IMR-90 (cell line): ENCODE results near the gene CD79A. TPM values are rescaled to one million over a fixed set of nuclear protein-coding genes. Genes with fewer than 3 reads are reported as not detected.

Source experiments
- ATAC-seq: fragments of 200-7000 bp; cut with Tn5 transposase; 2 replicates; pipeline ENCODE4 v1.9.1; 2020; ENCODE audit warnings: low read depth, mild to moderate bottlenecking, moderate library complexity
- BruUV-seq: library from RNA; stranded (reverse); fragments of 400-500 nt; replicated peaks from 2 replicates; lab custom pipeline; 2021; lab: Mats Ljungman, UMichigan
- CTCF ChIA-PET: fragments of 300-600 bp; formaldehyde crosslinking; extraction: SDS; loops from one replicate; lab custom pipeline; 2021; ENCODE audit warnings: antibody characterized with exemption; lab: Yijun Ruan, JAX
- POLR2A ChIA-PET: fragments of 300-600 bp; sonication (Branson Sonifier 250); formaldehyde crosslinking; loops from one replicate; lab custom pipeline; 2022; ENCODE audit warnings: antibody characterized with exemption; ENCODE audit not compliant: unreplicated experiment; lab: Charles Lee
- DNase-seq: peaks from one replicate; pipeline ENCODE4 v3.0.0; 2013
- H2AFZ ChIP-seq: replicated peaks from 2 replicates; pipeline ENCODE3; 2013; ENCODE audit warnings: low read length, mild to moderate bottlenecking; ENCODE audit not compliant: poor library complexity
- H2AK5ac ChIP-seq: 2 replicates; pipeline ENCODE4 v1.6.1; 2013; ENCODE audit warnings: low read depth, low read length, inconsistent platforms
- H2AK9ac ChIP-seq: replicated peaks from 2 replicates; pipeline ENCODE3; 2013; ENCODE audit warnings: mild to moderate bottlenecking, low read depth, low read length, moderate library complexity; ENCODE audit not compliant: poor library complexity
- H2BK120ac ChIP-seq: 2 replicates; pipeline ENCODE4 v1.6.1; 2013; ENCODE audit warnings: low read depth, low read length, inconsistent platforms
- H2BK15ac ChIP-seq: 3 replicates; pipeline ENCODE4 v1.6.1; 2013; ENCODE audit warnings: low read depth, low read length, inconsistent platforms
- H2BK20ac ChIP-seq: 2 replicates; pipeline ENCODE4 v1.6.1; 2013; ENCODE audit warnings: low read depth, mild to moderate bottlenecking, inconsistent platforms, low read length, moderate library complexity
- H2BK5ac ChIP-seq: 2 replicates; pipeline ENCODE4 v1.6.1; 2013; ENCODE audit warnings: mild to moderate bottlenecking, low read depth, low read length, inconsistent platforms; ENCODE audit not compliant: poor library complexity, severe bottlenecking
- H3K14ac ChIP-seq: replicated peaks from 2 replicates; pipeline ENCODE4 v1.6.1; 2013; ENCODE audit warnings: low read depth, low read length, inconsistent platforms
- H3K18ac ChIP-seq: 2 replicates; pipeline ENCODE4 v1.6.1; 2013; ENCODE audit warnings: low read depth, low read length, control low read depth
- H3K23ac ChIP-seq: 2 replicates; pipeline ENCODE4 v1.6.1; 2013; ENCODE audit warnings: low read depth, low read length, inconsistent platforms
- H3K27ac ChIP-seq: 2 replicates; pipeline ENCODE4 v1.5.1; 2013; ENCODE audit warnings: mild to moderate bottlenecking, control low read depth, low read length; ENCODE audit not compliant: insufficient read depth
- H3K27me3 ChIP-seq: 2 replicates; pipeline ENCODE4 v1.6.1; 2013; ENCODE audit warnings: low read length; ENCODE audit not compliant: control insufficient read depth, insufficient read depth
- H3K36me3 ChIP-seq: 2 replicates; pipeline ENCODE4 v1.6.1; 2013; ENCODE audit warnings: low read length, mixed read lengths; ENCODE audit not compliant: control insufficient read depth, insufficient read depth
- H3K4ac ChIP-seq: 2 replicates; pipeline ENCODE4 v1.6.1; 2013; ENCODE audit warnings: low read depth, low read length, inconsistent platforms
- H3K4me1 ChIP-seq: 2 replicates; pipeline ENCODE4 v1.6.1; 2013; ENCODE audit warnings: low read length, mixed read lengths; ENCODE audit not compliant: control insufficient read depth, insufficient read depth
- H3K4me2 ChIP-seq: 2 replicates; pipeline ENCODE4 v1.6.1; 2013; ENCODE audit warnings: low read depth, mild to moderate bottlenecking, control low read depth, low read length, moderate library complexity
- H3K4me3 ChIP-seq: 2 replicates; pipeline ENCODE4 v1.5.1; 2013; ENCODE audit warnings: low read depth, mild to moderate bottlenecking, control low read depth, low read length, moderate library complexity; ENCODE audit not compliant: insufficient read depth
- H3K56ac ChIP-seq: 2 replicates; pipeline ENCODE4 v1.6.1; 2013; ENCODE audit warnings: low read length, inconsistent platforms; ENCODE audit not compliant: insufficient read depth; ENCODE audit errors: extremely low read depth
- H3K79me1 ChIP-seq, 2 experiments: 2 replicates each; pipeline ENCODE4 v1.6.1; 2013; ENCODE audit warnings: low read length in 2 of 2, inconsistent platforms in 1 of 2, low read depth in 1 of 2
- H3K9ac ChIP-seq: 2 replicates; pipeline ENCODE4 v1.6.1; 2013; ENCODE audit warnings: low read depth, low read length, control low read depth
- H3K9me1 ChIP-seq: 2 replicates; pipeline ENCODE4 v1.6.1; 2013; ENCODE audit warnings: low read length, inconsistent platforms; ENCODE audit not compliant: insufficient read depth
- H3K9me3 ChIP-seq: 2 replicates; pipeline ENCODE4 v1.6.1; 2013; ENCODE audit warnings: low read length; ENCODE audit not compliant: control insufficient read depth, insufficient read depth
- H4K20me1 ChIP-seq: 2 replicates; pipeline ENCODE4 v1.6.1; 2013; ENCODE audit warnings: low read length, inconsistent platforms; ENCODE audit not compliant: insufficient read depth
- H4K5ac ChIP-seq: 2 replicates; pipeline ENCODE4 v1.6.1; 2013; ENCODE audit warnings: mild to moderate bottlenecking, low read depth, low read length, control low read depth
- H4K8ac ChIP-seq, 2 experiments: 2 replicates each; pipeline ENCODE4 v1.6.1; 2013; ENCODE audit warnings: low read depth in 2 of 2, low read length in 2 of 2, control low read depth in 1 of 2, inconsistent platforms in 1 of 2
- H4K91ac ChIP-seq: 2 replicates; pipeline ENCODE4 v1.6.1; 2013; ENCODE audit warnings: low read depth, low read length, inconsistent platforms; ENCODE audit not compliant: insufficient read depth
- BHLHE40 ChIP-seq: fragments of 150-350 bp; IDR thresholded peaks from 2 replicates; pipeline ENCODE4 v1.6.1; 2016; ENCODE audit warnings: mild to moderate bottlenecking, low read depth, low read length
- CEBPB ChIP-seq: IDR thresholded peaks from 2 replicates; pipeline ENCODE4 v1.6.1; 2012; ENCODE audit warnings: low read depth, low read length, improper control_type of control experiment
- CHD1 ChIP-seq: IDR thresholded peaks from 2 replicates; pipeline ENCODE4 v1.6.1; 2012; ENCODE audit warnings: low read depth, low read length, improper control_type of control experiment
- CTCF ChIP-seq: conservative IDR thresholded peaks from 2 replicates; pipeline ENCODE4 v1.5.1; 2012; ENCODE audit warnings: mild to moderate bottlenecking, low read depth, low read length, improper control_type of control experiment
- FOS ChIP-seq: fragments of 150-350 bp; IDR thresholded peaks from 2 replicates; pipeline ENCODE4 v1.6.1; 2016; ENCODE audit warnings: low read depth, low read length
- MAZ ChIP-seq: IDR thresholded peaks from 2 replicates; pipeline ENCODE4 v1.6.1; 2012; ENCODE audit warnings: low read depth, mild to moderate bottlenecking, low read length, improper control_type of control experiment, moderate library complexity, borderline replicate concordance
- MXI1 ChIP-seq: IDR thresholded peaks from 2 replicates; pipeline ENCODE4 v1.6.1; 2012; ENCODE audit warnings: low read depth, mild to moderate bottlenecking, low read length, moderate library complexity, borderline replicate concordance
- NFE2L2 ChIP-seq: fragments of 150-350 bp; IDR thresholded peaks from 2 replicates; pipeline ENCODE4 v1.6.1; 2016; ENCODE audit warnings: low read depth, mild to moderate bottlenecking, low read length
- POLR2A ChIP-seq: IDR thresholded peaks from 2 replicates; pipeline ENCODE4 v1.6.1; 2012; ENCODE audit warnings: mild to moderate bottlenecking, low read depth, low read length
- RAD21 ChIP-seq: IDR thresholded peaks from 2 replicates; pipeline ENCODE4 v1.6.1; 2012; ENCODE audit warnings: low read length, improper control_type of control experiment
- RCOR1 ChIP-seq: IDR thresholded peaks from 2 replicates; pipeline ENCODE4 v1.6.1; 2012; ENCODE audit warnings: mild to moderate bottlenecking, low read length, improper control_type of control experiment; ENCODE audit not compliant: insufficient replicate concordance
- RFX5 ChIP-seq: IDR thresholded peaks from 2 replicates; pipeline ENCODE4 v1.8.0; 2012; ENCODE audit warnings: low read depth, mild to moderate bottlenecking, low read length, moderate library complexity
- SMC3 ChIP-seq: fragments of 150-350 bp; IDR thresholded peaks from 2 replicates; pipeline ENCODE4 v1.6.1; 2016; ENCODE audit warnings: low read depth, mild to moderate bottlenecking, antibody characterized with exemption, low read length, moderate library complexity
- USF2 ChIP-seq: fragments of 150-350 bp; IDR thresholded peaks from 2 replicates; pipeline ENCODE4 v1.6.1; 2017; ENCODE audit warnings: mild to moderate bottlenecking, antibody characterized with exemption, low read length, low read depth
- WGBS, 2 experiments: methylation state at CpG; one replicate each; pipeline versions ENCODE4 v1.1.5 to v1.1.7; 2013; ENCODE audit warnings: missing lambda C conversion rate in 2 of 2; ENCODE audit not compliant: insufficient read length in 1 of 2; ENCODE audit errors: extremely low coverage in 2 of 2; 5-methylcytosine and 5-hydroxymethylcytosine counted together
- dilution Hi-C: fragments of 300-500 bp; cut with HindIII; formaldehyde crosslinking; loops from one replicate; pipeline ENCODE4 v1.14.3; 2018; ENCODE audit warnings: low sequenced_read_pairs; ENCODE audit not compliant: unreplicated experiment
- in situ Hi-C: fragments of 300-500 bp; cut with MboI; formaldehyde crosslinking; loops from 3 replicates; pipeline ENCODE4 v1.14.3; 2019; ENCODE audit warnings: low sequenced_read_pairs, inconsistent platforms, mixed read lengths
- intact Hi-C: fragments of 100-400 bp; cut with micrococcal nuclease; formaldehyde crosslinking; loops from 2 replicates; pipeline ENCODE4 v1.10.0; 2022
- polyA plus RNA-seq, 3 experiments: library from polyadenylated mRNA; depleted of rRNA; stranded (reverse); fragments of >200 nt; gene quantifications; 2 replicates each; pipeline ENCODE4 v1.2.3, GENCODE V29; 2012; ENCODE audit warnings: low replicate concordance in 1 of 3
- total RNA-seq: library from RNA; depleted of rRNA; stranded (reverse); fragments of >200 nt; gene quantifications from 2 replicates; pipeline ENCODE4 v1.2.3, GENCODE V29; 2012
- TF ChIP-seq, protein P1 (sequence below): fragments of 150-350 bp; IDR thresholded peaks from 2 replicates; pipeline ENCODE4 v1.6.1; 2016; ENCODE audit warnings: low read depth, mild to moderate bottlenecking, low read length, moderate library complexity, borderline replicate concordance

CD79A gene
- total and polyA plus RNA-seq, 2 of the 4 experiments (the other 2 are of a cell fraction): 0.19 TPM; not detected in 1

DNA sequence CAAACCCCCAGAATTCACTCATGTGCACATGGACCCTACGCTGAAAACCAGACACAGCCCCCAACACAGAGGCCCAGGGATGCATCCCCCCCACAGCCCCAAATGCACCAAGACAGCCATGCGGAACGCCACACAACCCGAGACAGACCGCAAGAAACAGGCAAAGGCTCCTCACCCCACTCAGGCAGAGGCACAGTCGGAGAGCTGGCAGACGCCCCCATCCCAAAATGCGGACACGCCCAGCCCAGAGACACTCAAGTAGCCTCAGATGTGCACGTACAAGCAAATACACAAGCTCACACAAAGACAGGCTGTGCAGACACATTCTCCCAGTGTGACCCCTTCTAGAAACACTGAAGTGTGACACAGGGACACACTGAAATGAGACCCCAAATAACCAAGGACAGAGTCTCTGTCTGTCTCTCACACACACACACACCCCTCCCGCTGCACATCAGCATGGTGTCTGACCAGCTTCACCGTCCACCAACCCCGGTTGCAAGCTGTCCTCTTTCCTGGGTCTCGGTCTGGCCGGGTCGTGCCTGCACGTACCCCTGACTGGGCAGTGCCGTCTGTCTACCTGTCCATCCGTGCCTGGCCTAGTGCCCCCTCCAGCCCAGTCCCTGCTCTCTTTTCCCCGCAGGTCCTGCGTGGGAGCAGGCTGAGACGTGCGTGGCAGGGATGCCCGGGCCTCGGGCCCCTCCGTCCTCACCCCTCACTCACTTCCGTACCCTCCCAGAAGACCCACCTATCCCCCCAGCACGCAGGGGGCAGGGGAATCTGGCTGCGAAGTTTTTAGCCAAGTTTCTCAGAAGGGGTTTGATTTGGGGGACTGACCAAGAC, 35.0 kb downstream of the CD79A start:
- H4K8ac ChIP-seq: no peak overlapping the region
- 7% methylated on average over 16 of the region's 29 CpGs; no CpG with 5 or more reads in 1 of the 2 experiments for WGBS, 2 experiments
- CTCF ChIA-PET: no interaction called here
- TF ChIP-seq MAZ: no peak
- TF ChIP-seq, protein P1, sequence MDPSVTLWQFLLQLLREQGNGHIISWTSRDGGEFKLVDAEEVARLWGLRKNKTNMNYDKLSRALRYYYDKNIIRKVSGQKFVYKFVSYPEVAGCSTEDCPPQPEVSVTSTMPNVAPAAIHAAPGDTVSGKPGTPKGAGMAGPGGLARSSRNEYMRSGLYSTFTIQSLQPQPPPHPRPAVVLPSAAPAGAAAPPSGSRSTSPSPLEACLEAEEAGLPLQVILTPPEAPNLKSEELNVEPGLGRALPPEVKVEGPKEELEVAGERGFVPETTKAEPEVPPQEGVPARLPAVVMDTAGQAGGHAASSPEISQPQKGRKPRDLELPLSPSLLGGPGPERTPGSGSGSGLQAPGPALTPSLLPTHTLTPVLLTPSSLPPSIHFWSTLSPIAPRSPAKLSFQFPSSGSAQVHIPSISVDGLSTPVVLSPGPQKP: no peak
- no peak for TF ChIP-seq RFX5
- TF ChIP-seq CEBPB: no peak
- no peak for TF ChIP-seq MXI1
- TF ChIP-seq BHLHE40: no peak
- TF ChIP-seq CHD1: no peak
- no peak for TF ChIP-seq CTCF
- TF ChIP-seq RCOR1: no peak
- no peak for TF ChIP-seq RAD21
- no peak for TF ChIP-seq FOS
- no peak for TF ChIP-seq SMC3
- no peak for TF ChIP-seq POLR2A
- no peak for TF ChIP-seq NFE2L2
- TF ChIP-seq USF2: no peak

More for the DNA sequence above, 35.0 kb downstream of the CD79A start:
- Histone ChIP-seq H4K5ac (no peak overlapping the region), H2AK5ac (no peak overlapping the region), H2BK5ac (no peak overlapping the region), H3K56ac (no peak overlapping the region), H3K4me1 (0 out of 2 replicates have a peak, but pooled peaks cover 2% of the 10 kb centered on the region), H2BK120ac (no peak overlapping the region), H3K4me3 (no peak overlapping the region), H3K9me3 (no peaks in the 10 kb centered on the region), H2BK20ac (no peak overlapping the region), H3K18ac (no peak overlapping the region), H3K79me1 (no peaks in the 10 kb centered on the region), H4K20me1 (peaks cover 28% of the 10 kb centered on the region), H3K9me1 (no peaks in the 10 kb centered on the region; the same call in 1 of the 2 replicates), H2BK15ac (no peak overlapping the region), H3K27me3 (peaks cover 57% of the 10 kb centered on the region), H2AK9ac (no peak overlapping the region), H4K91ac (no peak overlapping the region), H3K14ac (no peak overlapping the region), H3K4me2 (no peak overlapping the region), H3K36me3 (peaks cover under 1% of the 10 kb centered on the region), H3K27ac (no peak overlapping the region), H2AFZ (peak overlapping the region; percentile 21), H3K23ac (peak overlapping the region; percentile 42), H3K4ac (no peak overlapping the region), H3K9ac (no peak overlapping the region)
- POLR2A ChIA-PET: no interaction called here
- intact Hi-C loops (no loop called here), dilution Hi-C loops (no loop called here), in situ Hi-C loops (no loop called here)
- ATAC-seq (no peak), DNase-seq (no peak)
- no TSS peak for BruUV-seq
